Vagina (tissue), 2 donors: ENCODE results near the gene C12orf76.

Experiments
- POLR2A ChIP-seq, 2 donors: fragments of 450-650 bp; IDR thresholded peaks; one replicate each; pipeline ENCODE4 v1.6.1; 2017; ENCODE audit warnings: antibody characterized with exemption in 2 of 2, mild to moderate bottlenecking in 2 of 2, moderate library complexity in 2 of 2
- POLR2AphosphoS5 ChIP-seq, 2 donors: sonication (generic); formaldehyde crosslinking; IDR thresholded peaks; one replicate each; pipeline ENCODE4 v1.9.0; 2017; ENCODE audit warnings: antibody characterized with exemption in 2 of 2, mild to moderate bottlenecking in 2 of 2, low read depth in 1 of 2; ENCODE audit not compliant: insufficient read depth in 1 of 2
- TF ChIP-seq, protein P1 (sequence below), 3 experiments: fragments of 450-650 bp in 2 of 3; fragments of 200-600 bp in 1 of 3; sonication (generic) in 1 of 3; IDR thresholded peaks; one replicate each; pipeline ENCODE4 v1.5.1; 2017 to 2019; ENCODE audit warnings: antibody characterized with exemption in 3 of 3, mild to moderate bottlenecking in 2 of 3, moderate library complexity in 2 of 3

DNA sequence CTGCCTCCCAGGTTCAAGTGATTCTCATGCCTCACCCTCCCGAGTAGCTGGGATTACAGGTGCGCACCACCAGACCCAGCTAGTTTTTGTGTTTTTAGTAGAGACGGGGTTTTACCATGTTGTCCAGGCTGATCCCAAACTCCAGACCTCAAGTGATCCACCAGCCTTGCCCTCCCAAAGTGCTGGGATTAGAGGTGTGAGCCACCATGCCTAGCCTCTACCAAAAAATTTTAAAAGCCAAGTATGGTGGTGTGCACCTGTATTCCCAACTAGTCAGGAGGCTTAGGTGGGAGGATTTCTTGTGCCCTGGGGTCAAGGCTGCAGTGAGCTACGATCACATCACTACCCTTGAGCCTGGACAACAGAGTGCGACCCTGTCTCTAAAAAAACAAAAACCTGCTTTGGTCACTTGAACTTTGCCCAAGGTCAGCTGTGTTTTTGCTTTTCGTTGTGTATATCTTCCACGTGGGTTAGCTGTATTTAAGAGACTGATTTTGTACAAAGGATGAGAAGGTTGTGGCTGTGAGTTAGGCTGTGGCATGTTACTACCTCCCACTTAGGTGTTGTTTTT lies 12.7 kb downstream of the C12orf76 start:
- TF ChIP-seq, protein P1, sequence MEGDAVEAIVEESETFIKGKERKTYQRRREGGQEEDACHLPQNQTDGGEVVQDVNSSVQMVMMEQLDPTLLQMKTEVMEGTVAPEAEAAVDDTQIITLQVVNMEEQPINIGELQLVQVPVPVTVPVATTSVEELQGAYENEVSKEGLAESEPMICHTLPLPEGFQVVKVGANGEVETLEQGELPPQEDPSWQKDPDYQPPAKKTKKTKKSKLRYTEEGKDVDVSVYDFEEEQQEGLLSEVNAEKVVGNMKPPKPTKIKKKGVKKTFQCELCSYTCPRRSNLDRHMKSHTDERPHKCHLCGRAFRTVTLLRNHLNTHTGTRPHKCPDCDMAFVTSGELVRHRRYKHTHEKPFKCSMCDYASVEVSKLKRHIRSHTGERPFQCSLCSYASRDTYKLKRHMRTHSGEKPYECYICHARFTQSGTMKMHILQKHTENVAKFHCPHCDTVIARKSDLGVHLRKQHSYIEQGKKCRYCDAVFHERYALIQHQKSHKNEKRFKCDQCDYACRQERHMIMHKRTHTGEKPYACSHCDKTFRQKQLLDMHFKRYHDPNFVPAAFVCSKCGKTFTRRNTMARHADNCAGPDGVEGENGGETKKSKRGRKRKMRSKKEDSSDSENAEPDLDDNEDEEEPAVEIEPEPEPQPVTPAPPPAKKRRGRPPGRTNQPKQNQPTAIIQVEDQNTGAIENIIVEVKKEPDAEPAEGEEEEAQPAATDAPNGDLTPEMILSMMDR (IDR thresholded peaks at IDR 0.05), result no peak
- TF ChIP-seq POLR2A (IDR thresholded peaks at IDR 0.05) (no peak), POLR2AphosphoS5 (IDR thresholded peaks at IDR 0.05; ENCODE audit: insufficient read depth in 1 of 2, low read depth in 1 of 2) (no peak)
